CD4-positive, alpha-beta T cell treated with Interleukin-15 for 4 hours (primary cell): ENCODE measurements around the gene UNC5C.

Experiments
- DNase-seq: peaks from one replicate; pipeline ENCODE4 v3.0.0-alpha.2; 2020; ENCODE audit warnings: low spot score

Gene UNC5C

GRCh38 chr4:95120456-95120855 is 428.3 kb downstream of the UNC5C start:
- DNase-seq = no peak

DNA sequence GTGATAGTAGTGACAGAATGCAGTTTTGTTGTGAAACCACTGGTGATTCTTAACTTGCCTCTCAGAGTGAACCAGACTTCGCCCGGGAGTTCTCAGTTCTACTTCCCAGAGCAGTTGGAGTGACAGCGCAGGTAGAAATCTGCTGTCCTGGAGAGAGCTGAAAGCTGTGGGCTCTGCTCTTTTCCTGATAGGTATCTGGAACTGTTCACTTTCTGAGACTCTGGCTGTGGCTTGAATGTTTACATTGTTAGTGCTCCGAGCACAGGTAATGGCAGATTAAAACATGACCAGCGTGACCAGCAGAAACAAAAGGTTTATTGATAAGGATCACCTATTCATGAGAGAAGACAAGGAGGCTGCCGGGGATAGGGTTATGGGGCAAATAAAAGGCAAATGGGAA is 430.3 kb downstream of the UNC5C start:
- no peak for DNase-seq

DNA sequence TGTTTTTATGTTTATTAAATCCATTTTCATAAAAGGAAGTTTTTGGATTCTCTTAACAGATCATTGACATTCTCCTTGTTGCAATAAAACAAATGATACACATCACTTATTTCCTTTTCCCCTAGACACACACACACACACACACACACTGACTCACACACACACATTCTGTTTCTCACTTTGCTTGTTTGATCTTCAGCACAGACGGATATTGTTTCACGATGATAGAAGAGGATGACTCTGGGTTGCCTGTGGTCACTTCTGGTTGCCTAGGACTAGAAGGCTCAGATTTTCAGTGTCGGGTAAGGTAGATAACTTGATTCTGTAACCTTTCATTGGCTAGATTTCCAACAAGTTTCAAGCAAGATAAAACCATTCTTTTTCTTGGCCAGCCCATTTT is 434.3 kb downstream of the UNC5C start:
- DNase-seq = no peak
